Trophoblast cell (in vitro differentiated cells and primary cell): ENCODE results near the gene DENND1A.

Experiments
- DNase-seq, 2 donors: peaks; one replicate each; pipeline ENCODE4 v3.0.0-alpha.2; 2016
- H2AFZ ChIP-seq: 2 replicates; pipeline ENCODE4 v1.6.1; 2013; ENCODE audit warnings: low read length, moderate library complexity, mild to moderate bottlenecking; ENCODE audit not compliant: insufficient read depth, poor library complexity
- H2AK5ac ChIP-seq: 2 replicates; pipeline ENCODE4 v1.6.1; 2013; ENCODE audit warnings: mild to moderate bottlenecking, low read length
- H2BK120ac ChIP-seq: 2 replicates; pipeline ENCODE4 v1.6.1; 2013; ENCODE audit warnings: low read length, mild to moderate bottlenecking, moderate library complexity; ENCODE audit not compliant: insufficient read depth, poor library complexity
- H2BK12ac ChIP-seq: 2 replicates; pipeline ENCODE4 v1.6.1; 2013; ENCODE audit warnings: mild to moderate bottlenecking, low read length, moderate library complexity
- H2BK5ac ChIP-seq: 2 replicates; pipeline ENCODE4 v1.6.1; 2013; ENCODE audit warnings: low read length, low read depth, moderate library complexity, mild to moderate bottlenecking; ENCODE audit not compliant: poor library complexity
- H3K14ac ChIP-seq: 2 replicates; pipeline ENCODE4 v1.6.1; 2013; ENCODE audit warnings: mild to moderate bottlenecking, low read length
- H3K18ac ChIP-seq: 2 replicates; pipeline ENCODE4 v1.6.1; 2013; ENCODE audit warnings: mild to moderate bottlenecking, low read length
- H3K23ac ChIP-seq: 2 replicates; pipeline ENCODE4 v1.6.1; 2013; ENCODE audit warnings: low read length
- H3K27ac ChIP-seq: 2 replicates; pipeline ENCODE4 v1.5.1; 2013; ENCODE audit warnings: low read depth, mild to moderate bottlenecking, inconsistent platforms, low read length, moderate library complexity
- H3K27me3 ChIP-seq: 2 replicates; pipeline ENCODE4 v1.6.1; 2013; ENCODE audit warnings: inconsistent platforms, mild to moderate bottlenecking, low read length, moderate library complexity; ENCODE audit not compliant: insufficient read depth
- H3K36me3 ChIP-seq, 2 experiments: 1 replicate in 1 of 2; 2 replicates in 1 of 2; pipeline ENCODE4 v1.6.1; 2013; ENCODE audit warnings: low read length in 2 of 2, mild to moderate bottlenecking in 2 of 2, moderate library complexity in 1 of 2; ENCODE audit not compliant: insufficient read depth in 2 of 2, control insufficient read depth in 1 of 2
- H3K4ac ChIP-seq: 2 replicates; pipeline ENCODE4 v1.6.1; 2013; ENCODE audit warnings: low read depth, mild to moderate bottlenecking, low read length, moderate library complexity
- H3K4me1 ChIP-seq, 2 experiments: 1 replicate in 1 of 2; 2 replicates in 1 of 2; pipeline ENCODE4 v1.6.1; 2013; ENCODE audit warnings: low read length in 2 of 2, mild to moderate bottlenecking in 2 of 2, moderate library complexity in 1 of 2; ENCODE audit not compliant: insufficient read depth in 2 of 2, control insufficient read depth in 1 of 2
- H3K4me2 ChIP-seq: 2 replicates; pipeline ENCODE4 v1.6.1; 2013; ENCODE audit warnings: inconsistent platforms, mild to moderate bottlenecking, low read length, moderate library complexity
- H3K4me3 ChIP-seq: 2 replicates; pipeline ENCODE4 v1.5.1; 2013; ENCODE audit warnings: mild to moderate bottlenecking, low read depth, low read length, inconsistent platforms
- H3K79me1 ChIP-seq: one replicate; pipeline ENCODE4 v1.6.1; 2013; ENCODE audit warnings: low read length
- H3K79me2 ChIP-seq: 2 replicates; pipeline ENCODE4 v1.6.1; 2013; ENCODE audit warnings: low read length, mild to moderate bottlenecking; ENCODE audit not compliant: control insufficient read depth, insufficient read depth, poor library complexity
- H3K9ac ChIP-seq: 2 replicates; pipeline ENCODE4 v1.6.1; 2013; ENCODE audit warnings: mild to moderate bottlenecking, low read length
- H3K9me3 ChIP-seq: 2 replicates; pipeline ENCODE4 v1.6.1; 2013; ENCODE audit warnings: low read depth, mild to moderate bottlenecking, control low read depth, inconsistent platforms, low read length; ENCODE audit not compliant: insufficient read depth
- H4K12ac ChIP-seq: 2 replicates; pipeline ENCODE4 v1.6.1; 2013; ENCODE audit warnings: low read depth, mild to moderate bottlenecking, low read length, moderate library complexity
- H4K8ac ChIP-seq: 2 replicates; pipeline ENCODE4 v1.6.1; 2013; ENCODE audit warnings: low read depth, mild to moderate bottlenecking, low read length, moderate library complexity
- H4K91ac ChIP-seq: one replicate; pipeline ENCODE4 v1.6.1; 2013; ENCODE audit warnings: low read depth, mild to moderate bottlenecking, low read length, moderate library complexity
- WGBS: extraction: QIAGEN DNeasy Blood & Tissue Kit; methylation state at CpG from one replicate; pipeline ENCODE4 v1.1.7; 2013; ENCODE audit warnings: missing lambda C conversion rate; ENCODE audit not compliant: insufficient read length, insufficient coverage; ENCODE audit errors: extremely low coverage; 5-methylcytosine and 5-hydroxymethylcytosine counted together

Gene DENND1A

GRCh38 chr9:123348317-123348992 is 581.5 kb downstream of the DENND1A start:
- Histone ChIP-seq H2AK5ac (no peak overlapping the region), H3K79me2 (no peaks in the 10 kb centered on the region), H3K23ac (no peak overlapping the region), H3K14ac (no peak overlapping the region), H2BK5ac (no peak overlapping the region), H4K91ac (no peak overlapping the region), H3K18ac (no peak overlapping the region), H2BK120ac (no peak overlapping the region), H2AFZ (no peak overlapping the region), H3K4me3 (no peak overlapping the region), H3K79me1 (no peaks in the 10 kb centered on the region), H3K9ac (no peak overlapping the region), H3K9me3 (peaks cover 7% of the 10 kb centered on the region), H4K12ac (no peak overlapping the region), H3K36me3 (no peaks in the 10 kb centered on the region), H3K4ac (no peak overlapping the region), H3K4me1 (peaks cover 8% of the 10 kb centered on the region in 2 experiments), H3K27ac (no peak overlapping the region), H3K4me2 (no peak overlapping the region), H4K8ac (no peak overlapping the region), H3K27me3 (no peaks in the 10 kb centered on the region), H2BK12ac (no peak overlapping the region)
- DNase-seq = no peak
- no CpG with 5 or more reads among the region's 9 CpGs for WGBS

GRCh38 chr9:123347289-123348060 is 582.5 kb downstream of the DENND1A start:
- H3K9ac ChIP-seq = no peak overlapping the region
- no peak overlapping the region for H3K4me2 ChIP-seq
- H4K12ac ChIP-seq = no peak overlapping the region
- H3K79me2 ChIP-seq = no peaks in the 10 kb centered on the region
- H2AK5ac ChIP-seq = no peak overlapping the region
- no peak overlapping the region for H3K18ac ChIP-seq
- H3K4me1 ChIP-seq = peaks cover 8 to 9% of the 10 kb centered on the region in 2 experiments
- WGBS = 100% methylated on average over 7 of the region's 12 CpGs
- no peak overlapping the region for H2BK120ac ChIP-seq
- H2BK12ac ChIP-seq = no peak overlapping the region
- H3K4ac ChIP-seq = no peak overlapping the region
- no peaks in the 10 kb centered on the region for H3K36me3 ChIP-seq
- no peak for DNase-seq
- peaks cover 7% of the 10 kb centered on the region for H3K9me3 ChIP-seq
- no peak overlapping the region for H2AFZ ChIP-seq
- no peak overlapping the region for H4K8ac ChIP-seq
- H3K4me3 ChIP-seq = peak overlapping the region; percentile 16
- H3K79me1 ChIP-seq = no peaks in the 10 kb centered on the region
- H3K27ac ChIP-seq = no peak overlapping the region
- H3K14ac ChIP-seq = no peak overlapping the region
- H2BK5ac ChIP-seq = no peak overlapping the region
- no peak overlapping the region for H4K91ac ChIP-seq
- H3K23ac ChIP-seq = peak overlapping the region; percentile 29
- H3K27me3 ChIP-seq = no peaks in the 10 kb centered on the region

- Histone ChIP-seq H3K23ac (peak overlapping the region; percentile 29), H3K9ac (no peak overlapping the region), H3K79me2 (no peaks in the 10 kb centered on the region), H3K4me2 (no peak overlapping the region), H3K4me1 (peaks cover 8 to 9% of the 10 kb centered on the region in 2 experiments), H4K12ac (no peak overlapping the region), H2AK5ac (no peak overlapping the region), H2BK5ac (no peak overlapping the region), H3K18ac (no peak overlapping the region), H3K27me3 (no peaks in the 10 kb centered on the region), H3K36me3 (no peaks in the 10 kb centered on the region), H3K79me1 (no peaks in the 10 kb centered on the region), H2AFZ (no peak overlapping the region), H3K4ac (no peak overlapping the region), H3K14ac (no peak overlapping the region), H3K9me3 (peaks cover 7% of the 10 kb centered on the region), H2BK12ac (no peak overlapping the region), H3K27ac (no peak overlapping the region), H4K8ac (no peak overlapping the region), H3K4me3 (peak overlapping the region; percentile 16), H4K91ac (no peak overlapping the region), H2BK120ac (no peak overlapping the region)
- 100% methylated on average over 1 of the region's 3 CpGs for WGBS
- no peak for DNase-seq
Observed at GRCh38 chr9:123346826-123347225, 583.1 kb downstream of the DENND1A start.

- no peak for DNase-seq
- Histone ChIP-seq H3K14ac (peak overlapping the region; percentile 23), H3K79me2 (no peaks in the 10 kb centered on the region), H3K9ac (no peak overlapping the region), H3K27ac (peak overlapping the region; percentile 7), H3K18ac (no peak overlapping the region), H4K91ac (peak overlapping the region; percentile 33), H2BK120ac (no peak overlapping the region), H2AK5ac (no peak overlapping the region), H2BK12ac (peak overlapping the region; percentile 2), H2BK5ac (no peak overlapping the region), H3K9me3 (peaks cover 7% of the 10 kb centered on the region), H3K27me3 (no peaks in the 10 kb centered on the region), H3K4me2 (no peak overlapping the region), H2AFZ (no peak overlapping the region), H3K4me3 (peak overlapping the region; percentile 29), H3K23ac (no peak overlapping the region), H3K36me3 (no peaks in the 10 kb centered on the region), H3K4ac (no peak overlapping the region), H4K12ac (no peak overlapping the region), H3K4me1 (peaks cover 8 to 9% of the 10 kb centered on the region in 2 experiments), H3K79me1 (no peaks in the 10 kb centered on the region), H4K8ac (no peak overlapping the region)
- no CpG with 5 or more reads among the region's 9 CpGs for WGBS
Observed at GRCh38 chr9:123346026-123346425, 583.9 kb downstream of the DENND1A start.
